Body of pancreas (tissue), 4 donors: ENCODE data around the gene KIAA0319L. TPM values are rescaled to one million over a fixed set of nuclear protein-coding genes. Genes with fewer than 3 reads are reported as not detected.

Experiments used
- ATAC-seq: fragments of 150-250 bp; one replicate; pipeline ENCODE4 v1.9.1; 2016
- DNase-seq, 4 donors: peaks; one replicate each; pipeline ENCODE4 v3.0.0-alpha.2; 2019
- H3K27ac ChIP-seq, 4 donors: fragments of 200-600 bp; sonication (generic); 1 replicate in 3 of 4; 2 replicates in 1 of 4; pipeline versions ENCODE4 v1.5.1 to v1.6.1; 2016 to 2019; ENCODE audit warnings: mild to moderate bottlenecking in 1 of 4, mixed read lengths in 1 of 4, moderate library complexity in 1 of 4
- H3K27me3 ChIP-seq, 2 donors: fragments of 200-600 bp; sonication (generic); one replicate each; pipeline ENCODE4 v1.6.0; 2016; ENCODE audit warnings: mild to moderate bottlenecking in 1 of 2
- H3K36me3 ChIP-seq, 2 donors: fragments of 200-600 bp; sonication (generic); replicated peaks in 1 of 2; 2 replicates each; pipeline ENCODE4 v1.5.1; 2016; ENCODE audit warnings: low read depth in 2 of 2; ENCODE audit not compliant: insufficient read depth in 1 of 2
- H3K4me1 ChIP-seq: fragments of 200-600 bp; sonication (generic); one replicate; pipeline ENCODE4 v1.6.0; 2016
- H3K4me3 ChIP-seq, 2 donors: fragments of 200-600 bp; sonication (generic); 1 replicate in 1 of 2; 2 replicates in 1 of 2; pipeline ENCODE4 v1.5.1; 2016 to 2019
- H3K9me3 ChIP-seq, 3 donors: fragments of 200-600 bp; sonication (generic); 1 replicate in 2 of 3; 2 replicates in 1 of 3; pipeline ENCODE4 v1.5.1; 2016
- CTCF ChIP-seq, 7 experiments: fragments of 450-650 bp in 4 of 7; fragments of 200-600 bp in 3 of 7; sonication (generic) in 3 of 7; IDR thresholded peaks; one replicate each; pipeline ENCODE4 v1.5.1; 2016 to 2019; ENCODE audit warnings: antibody characterized with exemption in 7 of 7
- POLR2A ChIP-seq, 3 donors: fragments of 450-650 bp; IDR thresholded peaks; one replicate each; pipeline ENCODE4 v1.6.1; 2016; ENCODE audit warnings: antibody characterized with exemption in 3 of 3, mild to moderate bottlenecking in 2 of 3
- WGBS, 2 donors: methylation state at CpG; one replicate each; pipeline ENCODE4 v1.1.5; 2017; 5-methylcytosine and 5-hydroxymethylcytosine counted together
- intact Hi-C: fragments of 100-400 bp; cut with DNase I; formaldehyde crosslinking; loops from one replicate; pipeline ENCODE4 v1.15.1; 2023
- total RNA-seq, 2 donors: library from RNA; depleted of rRNA; stranded (reverse); fragments of >200 nt; gene quantifications; one replicate each; pipeline ENCODE4 v1.1.0, GENCODE V29; 2016

Gene KIAA0319L
- total RNA-seq, 2 donors from 2014 or later = 61.0 to 74.5 TPM

- Histone ChIP-seq H3K9me3 (no peaks in the 10 kb centered on the region), H3K27ac (no peak overlapping the region), H3K36me3 (peaks cover 4 to 6% of the 10 kb centered on the region in 2 donors), H3K4me3 (no peak overlapping the region), H3K27me3 (no peaks in the 10 kb centered on the region), H3K4me1 (peaks cover 12% of the 10 kb centered on the region)
- intact Hi-C loops = no loop called here
- DNase-seq = no peak
- TF ChIP-seq POLR2A (IDR thresholded peaks at IDR 0.05) (no peak), CTCF (IDR thresholded peaks at IDR 0.05) (no peak)
- ATAC-seq = no peak
Observed at GRCh38 chr1:35406103-35406502, 151.1 kb downstream of the KIAA0319L start.

- H3K36me3 ChIP-seq = peaks cover 6 to 36% of the 10 kb centered on the region in 2 donors
- H3K27ac ChIP-seq = no peak overlapping the region
- DNase-seq (no peak), ATAC-seq (no peak)
- H3K4me1 ChIP-seq = no peaks in the 10 kb centered on the region
- H3K27me3 ChIP-seq = no peaks in the 10 kb centered on the region
- no peaks in the 10 kb centered on the region for H3K9me3 ChIP-seq
- intact Hi-C loops = no loop called here
- no peak overlapping the region for H3K4me3 ChIP-seq
- TF ChIP-seq CTCF (IDR thresholded peaks at IDR 0.05) (no peak), POLR2A (IDR thresholded peaks at IDR 0.05) (no peak)
Observed at GRCh38 chr1:35401049-35401448, 156.2 kb downstream of the KIAA0319L start.

GRCh38 chr1:35398739-35399138 lies 158.5 kb downstream of the KIAA0319L start:
- TF ChIP-seq POLR2A (IDR thresholded peaks at IDR 0.05) = no peak
- TF ChIP-seq CTCF (IDR thresholded peaks at IDR 0.05) = no peak
- 93 to 98% methylated on average over 3 of the region's 3 CpGs for WGBS, 2 donors
- no peaks in the 10 kb centered on the region for H3K27me3 ChIP-seq
- H3K9me3 ChIP-seq = no peaks in the 10 kb centered on the region
- H3K27ac ChIP-seq = no peak overlapping the region
- no peak for DNase-seq
- H3K4me3 ChIP-seq = no peak overlapping the region
- ATAC-seq = no peak
- H3K36me3 ChIP-seq = peaks cover 6 to 40% of the 10 kb centered on the region in 2 donors
- no peaks in the 10 kb centered on the region for H3K4me1 ChIP-seq
- intact Hi-C loops = no loop called here

- H3K4me3 ChIP-seq = no peak overlapping the region
- peaks cover 0 to 33% of the 10 kb centered on the region in 2 donors for H3K36me3 ChIP-seq
- intact Hi-C loops = no loop called here
- no peak for DNase-seq
- TF ChIP-seq POLR2A (IDR thresholded peaks at IDR 0.05) = no peak
- H3K9me3 ChIP-seq = no peaks in the 10 kb centered on the region
- 97 to 100% methylated on average over 1 to 2 of the region's 2 CpGs for WGBS, 2 donors
- ATAC-seq = no peak
- H3K27me3 ChIP-seq = no peaks in the 10 kb centered on the region
- no peaks in the 10 kb centered on the region for H3K4me1 ChIP-seq
- H3K27ac ChIP-seq = no peak overlapping the region
Observed at GRCh38 chr1:35394386-35394785, 162.8 kb downstream of the KIAA0319L start.

- Histone ChIP-seq H3K36me3 (peaks cover 0 to 15% of the 10 kb centered on the region in 2 donors), H3K4me3 (no peak overlapping the region), H3K27me3 (no peaks in the 10 kb centered on the region), H3K27ac (no peak overlapping the region), H3K9me3 (no peaks in the 10 kb centered on the region), H3K4me1 (peaks cover 7% of the 10 kb centered on the region)
- no peak for ATAC-seq
- intact Hi-C loops = no loop called here
- no peak for TF ChIP-seq CTCF (IDR thresholded peaks at IDR 0.05)
- no peak for TF ChIP-seq POLR2A (IDR thresholded peaks at IDR 0.05)
- WGBS, 2 donors = 89 to 95% methylated on average over 10 of the region's 10 CpGs
- no peak for DNase-seq
Observed at GRCh38 chr1:35390600-35391494, 166.4 kb downstream of the KIAA0319L start.
